Measurements from ENCODE around the gene DPH7.
"Not testable (repeated sequence)": the region's sequence is repeated elsewhere in the genome, so short reads cannot be mapped to it uniquely, and the experiment has no call there.

The DPH7 gene

DNA sequence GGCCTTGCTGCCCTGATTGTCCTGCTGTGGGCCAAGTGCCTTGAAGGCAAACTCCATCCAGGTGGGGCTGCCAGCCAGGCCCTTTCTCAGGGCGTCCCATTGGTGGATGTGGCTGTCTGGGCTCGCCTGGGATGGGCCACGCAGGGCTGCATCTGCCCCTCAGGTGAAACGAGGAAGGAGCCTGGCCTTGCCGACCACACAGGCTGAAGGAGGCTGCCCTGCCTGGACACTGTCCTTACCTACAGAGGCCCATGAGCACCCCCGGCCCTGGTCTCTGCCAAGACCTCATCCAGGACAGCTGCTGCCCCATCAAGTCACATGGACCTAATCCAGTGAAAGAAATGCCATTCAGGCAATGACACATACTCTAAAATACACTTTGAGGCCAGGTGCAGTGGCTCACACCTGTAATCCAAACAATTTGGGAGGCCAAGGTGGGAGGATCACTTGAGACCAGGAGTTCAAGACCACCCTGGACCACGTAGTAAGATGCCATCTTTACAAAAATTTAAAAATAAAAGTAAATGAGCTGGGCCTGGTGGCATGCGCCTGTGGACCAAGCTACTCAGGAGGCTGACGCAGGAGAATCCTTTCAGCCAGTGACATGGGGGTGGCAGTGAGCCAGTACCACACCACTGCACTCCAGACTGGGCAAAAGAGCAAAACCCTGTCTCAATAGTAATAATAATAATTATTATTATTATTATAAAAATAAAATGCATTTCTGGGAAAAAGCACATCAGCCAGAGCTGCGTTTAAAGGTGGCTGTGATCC lies 62.4 kb downstream of the DPH7 start:
- DNase-seq (no peak), ATAC-seq (no peak)

GRCh38 chr9:137515338-137515724 lies 63.4 kb downstream of the DPH7 start:
- no peak for DNase-seq
- no peak for ATAC-seq

DNA sequence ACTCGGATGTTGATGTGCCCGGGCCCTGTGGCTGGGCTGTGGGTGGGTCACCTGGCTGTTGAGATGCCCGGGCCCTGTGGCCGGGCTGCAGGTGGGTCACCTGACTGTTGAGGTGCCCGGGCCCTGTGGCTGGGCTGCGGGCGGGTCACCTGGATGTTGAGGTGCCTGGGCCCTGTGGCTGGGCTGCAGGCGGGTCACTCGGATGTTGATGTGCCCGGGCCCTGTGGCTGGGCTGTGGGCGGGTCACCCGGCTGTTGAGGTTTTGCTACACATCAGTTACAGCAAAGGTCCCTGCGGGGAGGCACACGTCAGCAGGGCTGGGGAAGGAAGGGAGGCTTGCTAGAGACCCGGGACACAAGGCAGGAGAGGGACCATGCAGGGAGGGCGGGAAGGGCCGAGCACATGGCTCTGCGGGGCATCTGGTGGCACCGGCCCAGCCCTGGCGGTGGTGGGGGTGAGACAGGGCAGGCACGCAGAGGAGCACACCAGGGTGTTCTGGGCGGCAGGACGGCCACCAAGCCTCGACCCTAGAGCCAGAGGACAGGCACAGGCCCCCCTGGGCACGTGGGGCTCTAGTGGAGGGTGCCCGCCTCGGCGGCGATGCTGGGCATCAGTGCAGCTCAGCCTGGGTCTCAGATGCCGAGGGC lies 63.9 kb downstream of the DPH7 start:
- ATAC-seq (no peak), DNase-seq (no peak)

DNA sequence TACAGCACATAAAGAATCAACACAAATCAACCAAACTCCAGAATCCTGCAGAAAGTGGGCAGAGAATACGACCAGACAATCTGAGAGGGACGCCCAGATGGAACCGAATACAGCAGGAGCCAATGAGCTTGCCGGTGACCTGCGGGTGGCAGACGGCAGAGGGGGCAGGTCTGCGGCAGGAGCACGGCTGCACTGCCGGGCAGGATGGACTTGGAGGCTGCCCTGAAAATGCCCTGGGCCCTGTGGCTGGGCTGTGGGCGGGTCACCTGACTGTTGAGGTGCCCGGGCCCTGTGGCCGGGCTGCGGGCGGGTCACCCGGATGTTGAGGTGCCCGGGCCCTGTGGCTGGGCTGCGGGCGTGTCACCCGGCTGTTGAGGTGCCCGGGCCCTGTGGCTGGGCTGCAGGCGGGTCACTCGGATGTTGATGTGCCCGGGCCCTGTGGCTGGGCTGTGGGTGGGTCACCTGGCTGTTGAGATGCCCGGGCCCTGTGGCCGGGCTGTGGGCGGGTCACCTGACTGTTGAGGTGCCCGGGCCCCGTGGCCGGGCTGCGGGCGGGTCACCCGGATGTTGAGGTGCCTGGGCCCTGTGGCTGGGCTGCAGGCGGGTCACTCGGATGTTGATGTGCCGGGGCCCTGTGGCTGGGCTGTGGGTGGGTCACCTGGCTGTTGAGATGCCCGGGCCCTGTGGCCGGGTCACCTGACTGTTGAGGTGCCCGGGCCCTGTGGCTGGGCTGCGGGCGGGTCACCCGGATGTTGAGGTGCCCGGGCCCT lies 64.7 kb downstream of the DPH7 start:
- not testable (repeated sequence) for DNase-seq, ATAC-seq

DNA sequence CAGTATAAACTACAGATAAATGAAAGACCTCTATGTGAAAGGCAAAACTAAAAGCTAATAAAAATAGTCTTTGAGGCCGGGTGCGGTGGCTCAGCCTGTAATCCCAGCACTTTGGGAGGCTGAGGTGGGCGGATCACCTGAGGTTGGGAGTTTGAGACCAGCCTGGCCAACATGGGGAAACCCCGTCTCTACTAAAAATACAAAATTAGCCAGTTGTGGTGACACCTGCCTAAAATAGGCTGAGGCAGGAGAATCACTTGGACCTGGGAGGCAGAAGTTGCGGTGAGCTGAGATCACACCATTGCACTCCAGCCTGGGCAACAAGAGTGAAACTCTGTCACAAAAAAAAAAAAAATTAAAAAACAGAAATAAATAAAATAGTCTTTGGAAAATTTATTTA lies 65.6 kb downstream of the DPH7 start:
- ATAC-seq, DNase-seq: not testable (repeated sequence)

- ATAC-seq = no peak
- no peak for DNase-seq
Observed at GRCh38 chr9:137511758-137512463, 66.8 kb downstream of the DPH7 start.

DNA sequence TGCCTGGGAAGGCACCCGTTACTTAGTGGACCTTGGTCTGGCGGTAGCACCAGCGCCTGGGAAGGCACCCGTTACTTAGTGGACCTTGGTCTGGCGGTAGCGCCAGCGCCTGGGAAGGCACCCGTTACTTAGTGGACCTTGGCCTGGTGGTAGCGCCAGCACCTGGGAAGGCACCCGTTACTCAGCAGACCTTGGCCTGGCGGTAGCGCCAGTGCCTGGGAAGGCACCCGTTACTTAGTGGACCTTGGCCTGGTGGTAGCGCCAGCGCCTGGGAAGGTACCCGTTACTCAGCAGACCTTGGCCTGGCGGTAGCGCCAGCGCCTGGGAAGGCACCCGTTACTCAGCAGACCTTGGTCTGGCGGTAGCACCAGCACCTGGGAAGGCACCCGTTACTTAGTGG lies 67.6 kb downstream of the DPH7 start:
- DNase-seq, ATAC-seq: not testable (repeated sequence)

- no peak for DNase-seq
- ATAC-seq = no peak
Observed at GRCh38 chr9:137509198-137509597, 69.5 kb downstream of the DPH7 start.

DNA sequence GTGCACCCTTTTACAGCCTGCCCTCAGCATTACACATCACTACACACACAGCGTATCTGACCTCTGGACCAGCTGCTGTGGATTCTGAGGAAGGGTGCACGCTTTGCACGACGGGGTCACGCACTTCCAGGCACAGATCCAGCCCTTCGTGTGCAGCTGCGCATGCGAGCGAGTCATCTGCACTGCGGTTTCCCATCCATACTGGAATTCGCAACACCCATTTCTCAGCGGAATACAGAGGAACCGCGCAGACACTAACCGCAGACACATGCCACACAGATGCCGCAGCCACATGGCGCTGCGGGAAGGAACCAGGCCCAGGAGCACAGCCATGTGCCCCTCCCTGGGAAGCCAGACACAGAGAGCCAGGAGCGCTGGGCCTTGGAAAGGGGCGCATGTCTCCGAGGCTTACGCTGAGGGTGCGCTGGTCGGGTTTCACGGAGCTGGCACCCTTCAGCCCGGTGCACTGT lies 72.0 kb downstream of the DPH7 start:
- DNase-seq (no peak), ATAC-seq (no peak)

- ATAC-seq (no peak), DNase-seq (no peak)
Observed at GRCh38 chr9:137506274-137506673, 72.5 kb downstream of the DPH7 start.

GRCh38 chr9:137505421-137506140 lies 73.1 kb downstream of the DPH7 start:
- DNase-seq (no peak), ATAC-seq (no peak)
